H9 (cell line): Measurements from ENCODE around the gene CYBB. TPM values are rescaled to one million over a fixed set of nuclear protein-coding genes. Genes with fewer than 3 reads are reported as not detected.

Experiments used
- DNase-seq: peaks from one replicate; pipeline ENCODE4 v3.0.0-alpha.2; 2017
- H2AFZ ChIP-seq: one replicate; pipeline ENCODE4 v1.6.1; 2013; ENCODE audit warnings: mild to moderate bottlenecking, low read length, control low read depth, moderate library complexity
- H2AK5ac ChIP-seq: 2 replicates; pipeline ENCODE4 v1.6.1; 2013; ENCODE audit warnings: low read length, control low read depth, mixed read lengths; ENCODE audit not compliant: insufficient read length
- H2BK120ac ChIP-seq: one replicate; pipeline ENCODE4 v1.6.1; 2013; ENCODE audit warnings: low read depth, mild to moderate bottlenecking, low read length, control low read depth, inconsistent platforms; ENCODE audit not compliant: poor library complexity, severe bottlenecking
- H2BK12ac ChIP-seq: 2 replicates; pipeline ENCODE4 v1.6.1; 2013; ENCODE audit warnings: low read length, control low read depth, mixed read lengths, low read depth; ENCODE audit not compliant: insufficient read length
- H2BK15ac ChIP-seq: 2 replicates; pipeline ENCODE4 v1.6.1; 2013; ENCODE audit warnings: low read depth, low read length, control low read depth
- H2BK20ac ChIP-seq: one replicate; pipeline ENCODE4 v1.6.1; 2013; ENCODE audit warnings: low read depth, mild to moderate bottlenecking, low read length, control low read depth, inconsistent platforms; ENCODE audit not compliant: poor library complexity, severe bottlenecking
- H2BK5ac ChIP-seq: 2 replicates; pipeline ENCODE4 v1.6.1; 2013; ENCODE audit warnings: low read length, control low read depth, mixed read lengths; ENCODE audit not compliant: insufficient read length
- H3K14ac ChIP-seq: 2 replicates; pipeline ENCODE4 v1.6.1; 2013; ENCODE audit warnings: low read length, control low read depth; ENCODE audit not compliant: insufficient read depth
- H3K18ac ChIP-seq: 2 replicates; pipeline ENCODE4 v1.6.1; 2013; ENCODE audit warnings: low read depth, mild to moderate bottlenecking, mixed read lengths, low read length, control low read depth; ENCODE audit not compliant: insufficient read length
- H3K23ac ChIP-seq: 2 replicates; pipeline ENCODE4 v1.6.1; 2013; ENCODE audit warnings: low read length, control low read depth, mixed read lengths, low read depth; ENCODE audit not compliant: insufficient read length
- H3K23me2 ChIP-seq: 2 replicates; pipeline ENCODE4 v1.6.1; 2013; ENCODE audit warnings: low read depth, mild to moderate bottlenecking, mixed read lengths, low read length, control low read depth; ENCODE audit not compliant: insufficient read length, poor library complexity, severe bottlenecking
- H3K27ac ChIP-seq: 2 replicates; pipeline ENCODE4 v1.5.1; 2013; ENCODE audit warnings: low read length, control low read depth, mixed read lengths, low read depth; ENCODE audit not compliant: insufficient read length
- H3K27me3 ChIP-seq: 2 replicates; pipeline ENCODE4 v1.6.1; 2013; ENCODE audit warnings: low read length, control low read depth, inconsistent platforms; ENCODE audit not compliant: insufficient read depth
- H3K4ac ChIP-seq: 2 replicates; pipeline ENCODE4 v1.6.1; 2013; ENCODE audit warnings: low read depth, mild to moderate bottlenecking, control low read depth, inconsistent platforms, low read length, moderate library complexity
- H3K4me1 ChIP-seq: 2 replicates; pipeline ENCODE4 v1.6.1; 2013; ENCODE audit warnings: low read length, control low read depth, inconsistent platforms; ENCODE audit not compliant: insufficient read depth
- H3K4me2 ChIP-seq: 2 replicates; pipeline ENCODE4 v1.6.1; 2013; ENCODE audit warnings: low read length, control low read depth, mixed read lengths; ENCODE audit not compliant: insufficient read length, insufficient read depth
- H3K56ac ChIP-seq: 2 replicates; pipeline ENCODE4 v1.6.1; 2013; ENCODE audit warnings: low read depth, mild to moderate bottlenecking, mixed read lengths, low read length, control low read depth; ENCODE audit not compliant: insufficient read length
- H3K79me1 ChIP-seq: 2 replicates; pipeline ENCODE4 v1.6.1; 2013; ENCODE audit warnings: low read depth, mild to moderate bottlenecking, moderate library complexity, low read length, control low read depth, inconsistent platforms; ENCODE audit not compliant: insufficient read depth, poor library complexity, severe bottlenecking
- H3K79me2 ChIP-seq: 2 replicates; pipeline ENCODE4 v1.6.1; 2013; ENCODE audit warnings: low read length, control low read depth, inconsistent platforms; ENCODE audit not compliant: insufficient read depth
- H3K9ac ChIP-seq: 2 replicates; pipeline ENCODE4 v1.6.1; 2013; ENCODE audit warnings: low read length, control low read depth, mixed read lengths; ENCODE audit not compliant: insufficient read length; ENCODE audit errors: extremely low read depth
- H3K9me3 ChIP-seq: one replicate; pipeline ENCODE4 v1.6.1; 2013; ENCODE audit warnings: low read depth, low read length, inconsistent platforms; ENCODE audit not compliant: control insufficient read depth
- H3T11ph ChIP-seq: one replicate; pipeline ENCODE4 v1.6.1; 2013; ENCODE audit warnings: mild to moderate bottlenecking, low read length, control low read depth, inconsistent platforms
- H4K20me1 ChIP-seq: one replicate; pipeline ENCODE4 v1.6.1; 2013; ENCODE audit not compliant: control insufficient read depth, insufficient read length, insufficient read depth
- H4K5ac ChIP-seq: 2 replicates; pipeline ENCODE4 v1.6.1; 2013; ENCODE audit warnings: low read depth, mild to moderate bottlenecking, mixed read lengths, low read length, control low read depth; ENCODE audit not compliant: insufficient read length
- H4K8ac ChIP-seq: replicated peaks from 2 replicates; pipeline ENCODE4 v1.6.1; 2013; ENCODE audit warnings: low read length, control low read depth, mixed read lengths, low read depth; ENCODE audit not compliant: insufficient read length
- H4K91ac ChIP-seq: 2 replicates; pipeline ENCODE4 v1.6.1; 2013; ENCODE audit warnings: low read depth, mild to moderate bottlenecking, moderate library complexity, mixed read lengths, low read length, control low read depth; ENCODE audit not compliant: insufficient read length
- H3K27ac Mint-ChIP-seq, 3 experiments: 2 replicates in 2 of 3; 3 replicates in 1 of 3; pipeline ENCODE4 v1.8.0; 2020 to 2021; ENCODE audit warnings: mixed read lengths in 3 of 3, mild to moderate bottlenecking in 1 of 3, moderate library complexity in 1 of 3
- H3K27me3 Mint-ChIP-seq: 2 replicates; pipeline ENCODE4 v1.8.0; 2021; ENCODE audit warnings: low read depth, mild to moderate bottlenecking, moderate library complexity, mixed read lengths
- H3K36me3 Mint-ChIP-seq, 3 experiments: 2 replicates in 2 of 3; 3 replicates in 1 of 3; pipeline ENCODE4 v1.8.0; 2020 to 2021; ENCODE audit warnings: low read depth in 3 of 3, mixed read lengths in 3 of 3; ENCODE audit not compliant: insufficient read depth in 1 of 3
- H3K4me1 Mint-ChIP-seq, 2 experiments: 2 replicates each; pipeline ENCODE4 v1.8.0; 2020; ENCODE audit warnings: mixed read lengths in 2 of 2
- H3K4me3 Mint-ChIP-seq, 2 experiments: 2 replicates in 1 of 2; 3 replicates in 1 of 2; pipeline ENCODE4 v1.8.0; 2020 to 2021; ENCODE audit warnings: mild to moderate bottlenecking in 2 of 2, mixed read lengths in 2 of 2, moderate library complexity in 1 of 2
- H3K9me3 Mint-ChIP-seq, 2 experiments: 2 replicates in 1 of 2; 3 replicates in 1 of 2; pipeline ENCODE4 v1.8.0; 2020; ENCODE audit warnings: mild to moderate bottlenecking in 2 of 2, mixed read lengths in 2 of 2, moderate library complexity in 1 of 2
- CTCF ChIP-seq: fragments of 200-600 bp; sonication (generic); conservative IDR thresholded peaks from 3 replicates; pipeline ENCODE4 v1.8.0; 2021; ENCODE audit warnings: antibody characterized with exemption, mild to moderate bottlenecking
- total RNA-seq: library from RNA; stranded (reverse); gene quantifications from 2 replicates; pipeline ENCODE4 v1.2.1, GENCODE V29; 2021

The CYBB gene
- total RNA-seq, 1 experiment from 2014 or later: 0.07 TPM

DNA sequence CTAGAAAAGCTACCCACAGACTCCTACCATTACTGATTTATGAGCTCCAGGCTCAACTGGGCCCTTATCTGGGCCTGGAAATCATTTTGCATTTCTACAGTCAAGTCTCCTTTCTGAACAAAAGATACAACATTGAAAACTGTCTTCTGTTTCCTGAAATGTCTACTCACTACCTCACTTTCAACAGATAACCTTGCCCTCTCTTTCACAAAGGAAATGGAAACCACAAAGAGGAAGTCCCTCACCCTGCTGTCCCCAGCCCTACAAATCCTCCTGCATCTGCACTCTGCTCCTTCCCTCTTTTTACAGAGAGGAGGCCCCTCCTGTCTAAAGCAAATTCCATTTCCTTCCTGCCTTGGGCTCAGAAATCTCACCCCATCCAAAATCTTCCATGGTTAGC is 24.8 kb upstream of the CYBB start:
- Histone ChIP-seq H3K18ac (no peak overlapping the region), H2BK5ac (no peak overlapping the region), H3K14ac (no peak overlapping the region), H2BK20ac (no peak overlapping the region), H3K23ac (no peak overlapping the region), H2BK15ac (no peak overlapping the region), H3K27ac (no peak overlapping the region), H3K79me1 (no peaks in the 10 kb centered on the region), H3K4me2 (no peak overlapping the region), H3K9ac (no peak overlapping the region), H3K56ac (no peak overlapping the region), H4K20me1 (no peaks in the 10 kb centered on the region), H3K79me2 (no peaks in the 10 kb centered on the region), H3K9me3 (no peaks in the 10 kb centered on the region), H3K4me1 (no peaks in the 10 kb centered on the region), H2AFZ (no peak overlapping the region), H4K5ac (no peak overlapping the region), H2AK5ac (no peak overlapping the region), H4K91ac (no peak overlapping the region), H3K4ac (no peak overlapping the region), H2BK12ac (no peak overlapping the region), H3K23me2 (no peaks in the 10 kb centered on the region), H2BK120ac (no peak overlapping the region), H3K27me3 (no peaks in the 10 kb centered on the region), H4K8ac (no peak overlapping the region), H3T11ph (no peak overlapping the region)
- Mint-ChIP-seq H3K4me3 (no peak overlapping the region), H3K27me3 (no peaks in the 10 kb centered on the region), H3K9me3 (peaks cover 34 to 37% of the 10 kb centered on the region in 2 experiments), H3K27ac (no peak overlapping the region), H3K36me3 (no peaks in the 10 kb centered on the region), H3K4me1 (no peaks in the 10 kb centered on the region)
- no peak for DNase-seq
- TF ChIP-seq CTCF: no peak
